Ishikawa (cell line): Measurements from ENCODE around the gene CACNA1C.

Experiments
- CEBPB ChIP-seq: IDR thresholded peaks from 2 replicates; pipeline ENCODE4 v1.6.1; 2012
- CREB1 ChIP-seq: IDR thresholded peaks from 2 replicates; pipeline ENCODE4 v1.6.1; 2012; ENCODE audit warnings: low read depth
- EGR1 ChIP-seq: IDR thresholded peaks from 2 replicates; pipeline ENCODE4 v1.6.1; 2012
- EP300 ChIP-seq: IDR thresholded peaks from 2 replicates; pipeline ENCODE4 v1.6.1; 2012; ENCODE audit warnings: borderline replicate concordance
- FOXM1 ChIP-seq: IDR thresholded peaks from 2 replicates; pipeline ENCODE4 v1.6.1; 2012; ENCODE audit warnings: low read depth, borderline replicate concordance
- MAX ChIP-seq: IDR thresholded peaks from 2 replicates; pipeline ENCODE4 v1.6.1; 2012
- NFIC ChIP-seq: IDR thresholded peaks from 2 replicates; pipeline ENCODE4 v1.6.1; 2012
- RAD21 ChIP-seq: IDR thresholded peaks from 2 replicates; pipeline ENCODE4 v1.6.1; 2012; ENCODE audit warnings: low read depth
- REST ChIP-seq: IDR thresholded peaks from 2 replicates; pipeline ENCODE4 v1.6.1; 2012; ENCODE audit warnings: low read depth, mild to moderate bottlenecking
- TAF1 ChIP-seq: IDR thresholded peaks from 2 replicates; pipeline ENCODE4 v1.6.1; 2012; ENCODE audit warnings: low read depth, mild to moderate bottlenecking
- TCF12 ChIP-seq: IDR thresholded peaks from 2 replicates; pipeline ENCODE4 v1.6.1; 2012; ENCODE audit warnings: low read depth
- TEAD4 ChIP-seq: IDR thresholded peaks from 2 replicates; pipeline ENCODE4 v1.6.1; 2012
- USF1 ChIP-seq: IDR thresholded peaks from 2 replicates; pipeline ENCODE4 v1.6.1; 2012
- YY1 ChIP-seq: IDR thresholded peaks from 2 replicates; pipeline ENCODE4 v1.6.1; 2012; ENCODE audit warnings: low read depth
- ZBTB7A ChIP-seq: IDR thresholded peaks from 2 replicates; pipeline ENCODE4 v1.6.1; 2012; ENCODE audit warnings: low read depth

Gene CACNA1C

GRCh38 chr12:2334271-2334670 lies 281.5 kb downstream of the CACNA1C start:
- no peak for TF ChIP-seq ZBTB7A
- no peak for TF ChIP-seq REST
- TF ChIP-seq NFIC, result no peak
- TF ChIP-seq TEAD4, result no peak
- no peak for TF ChIP-seq EP300
- no peak for TF ChIP-seq TAF1
- no peak for TF ChIP-seq TCF12

GRCh38 chr12:2334689-2335088 lies 281.9 kb downstream of the CACNA1C start:
- TF ChIP-seq EGR1 (no peak), REST (no peak), TEAD4 (no peak), ZBTB7A (no peak)

GRCh38 chr12:2335109-2335508 lies 282.3 kb downstream of the CACNA1C start:
- TF ChIP-seq EP300, result no peak
- TF ChIP-seq EGR1, result no peak
- no peak for TF ChIP-seq TEAD4
- TF ChIP-seq REST, result no peak
- no peak for TF ChIP-seq ZBTB7A
- TF ChIP-seq RAD21, result no peak
- TF ChIP-seq USF1, result no peak
- no peak for TF ChIP-seq NFIC

GRCh38 chr12:2335513-2335912 lies 282.7 kb downstream of the CACNA1C start:
- TF ChIP-seq USF1, result no peak
- no peak for TF ChIP-seq EP300
- no peak for TF ChIP-seq NFIC
- no peak for TF ChIP-seq YY1
- TF ChIP-seq EGR1, result no peak
- no peak for TF ChIP-seq RAD21
- no peak for TF ChIP-seq CREB1
- no peak for TF ChIP-seq REST
- no peak for TF ChIP-seq CEBPB
- TF ChIP-seq MAX, result no peak
- no peak for TF ChIP-seq FOXM1
- TF ChIP-seq TAF1, result no peak
- TF ChIP-seq TCF12, result no peak
- no peak for TF ChIP-seq TEAD4
- no peak for TF ChIP-seq ZBTB7A
